NCI-H2081 (cell line): ENCODE data around the gene HS3ST2.
"Not testable (repeated sequence)": the region's sequence is repeated elsewhere in the genome, so short reads cannot be mapped to it uniquely, and the experiment has no call there.

Experiments used
- DNase-seq, 2 experiments: peaks; one replicate each; lab custom pipeline; 2025; lab: John Stamatoyannopoulos, UW

HS3ST2 gene

DNA sequence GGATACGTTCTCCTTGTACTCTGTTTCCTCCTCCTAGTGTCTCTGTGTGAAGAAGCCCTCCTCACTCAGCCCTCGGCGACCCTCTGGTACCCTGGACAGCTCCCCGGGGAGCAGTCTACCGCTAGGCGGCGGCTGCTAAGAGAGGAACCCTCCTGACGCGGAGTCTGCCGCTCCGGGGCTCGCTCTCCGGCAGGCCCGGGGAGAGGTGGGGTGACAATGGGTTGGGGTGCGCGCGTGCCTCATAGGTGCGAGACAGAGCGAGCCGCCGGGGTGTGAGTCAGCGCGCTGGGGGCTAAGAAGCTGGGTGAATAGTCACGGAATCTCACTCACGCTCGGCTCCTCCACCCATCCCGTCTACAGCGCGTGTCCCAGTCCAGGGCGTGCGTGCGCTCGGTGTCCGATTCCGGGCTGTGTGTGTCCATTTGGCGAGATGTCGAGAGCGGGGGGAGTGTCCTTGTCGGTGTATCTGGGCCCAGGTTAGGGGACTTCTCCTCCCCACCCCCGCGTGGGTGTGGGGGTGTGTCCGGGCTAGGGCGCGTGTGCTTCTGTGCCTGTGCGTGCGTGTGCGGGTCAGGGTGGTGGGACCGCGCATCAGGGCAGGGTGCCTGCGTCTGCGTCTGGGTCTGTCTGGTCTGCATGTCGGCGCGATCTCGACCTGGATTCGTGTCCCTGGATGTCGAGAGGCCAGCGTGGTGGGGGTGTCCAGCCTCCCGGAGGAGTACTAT, 577 bp upstream of the HS3ST2 start:
- no peak for DNase-seq

DNA sequence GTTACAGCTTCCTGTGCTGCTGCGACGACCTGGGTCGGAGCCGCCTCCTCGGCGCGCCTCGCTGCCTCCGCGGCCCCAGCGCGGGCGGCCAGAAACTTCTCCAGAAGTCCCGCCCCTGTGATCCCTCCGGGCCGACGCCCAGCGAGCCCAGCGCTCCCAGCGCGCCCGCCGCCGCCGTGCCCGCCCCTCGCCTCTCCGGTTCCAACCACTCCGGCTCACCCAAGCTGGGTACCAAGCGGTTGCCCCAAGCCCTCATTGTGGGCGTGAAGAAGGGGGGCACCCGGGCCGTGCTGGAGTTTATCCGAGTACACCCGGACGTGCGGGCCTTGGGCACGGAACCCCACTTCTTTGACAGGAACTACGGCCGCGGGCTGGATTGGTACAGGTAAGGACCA, 746 bp downstream of the HS3ST2 start:
- DNase-seq: no peak

DNA sequence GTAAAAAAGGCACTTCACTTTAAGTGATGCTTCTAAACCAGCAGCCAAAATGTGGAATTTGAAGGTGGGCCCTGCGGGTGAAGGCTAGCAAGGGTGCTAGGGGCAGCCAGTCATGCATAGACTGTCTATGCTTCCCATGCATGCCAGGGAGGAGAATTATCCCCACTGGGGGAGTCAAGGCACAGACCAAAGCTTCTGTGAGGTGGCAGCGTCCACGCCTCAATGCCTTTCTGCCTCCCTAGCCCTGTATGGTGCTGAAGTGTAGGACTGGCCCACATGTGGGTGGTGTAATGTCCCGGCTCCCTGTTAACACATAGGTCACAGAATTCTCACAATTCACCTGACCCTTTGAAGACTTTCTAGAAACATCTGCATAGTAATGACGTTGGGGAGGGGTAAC, 1.9 kb downstream of the HS3ST2 start:
- DNase-seq: no peak

DNA sequence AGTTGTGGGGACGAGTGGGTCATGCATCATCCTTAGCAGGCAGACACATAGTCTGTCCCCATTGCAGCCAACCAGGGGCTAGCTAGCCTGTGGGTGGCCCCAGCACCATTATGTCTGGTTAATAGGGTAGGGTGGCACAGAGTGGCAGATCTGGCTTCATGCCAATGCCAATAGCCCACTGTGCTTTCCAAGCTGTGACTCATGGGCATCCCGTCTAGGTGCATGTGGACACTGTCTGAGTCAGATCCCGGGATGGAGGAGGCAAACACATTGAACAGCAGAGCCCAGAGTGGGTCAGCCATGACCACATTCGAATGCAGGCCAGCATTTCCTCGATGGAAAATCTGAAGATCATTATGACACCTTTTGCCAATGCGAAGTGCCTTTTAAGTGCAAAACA, 2.5 kb downstream of the HS3ST2 start:
- DNase-seq: no peak

DNA sequence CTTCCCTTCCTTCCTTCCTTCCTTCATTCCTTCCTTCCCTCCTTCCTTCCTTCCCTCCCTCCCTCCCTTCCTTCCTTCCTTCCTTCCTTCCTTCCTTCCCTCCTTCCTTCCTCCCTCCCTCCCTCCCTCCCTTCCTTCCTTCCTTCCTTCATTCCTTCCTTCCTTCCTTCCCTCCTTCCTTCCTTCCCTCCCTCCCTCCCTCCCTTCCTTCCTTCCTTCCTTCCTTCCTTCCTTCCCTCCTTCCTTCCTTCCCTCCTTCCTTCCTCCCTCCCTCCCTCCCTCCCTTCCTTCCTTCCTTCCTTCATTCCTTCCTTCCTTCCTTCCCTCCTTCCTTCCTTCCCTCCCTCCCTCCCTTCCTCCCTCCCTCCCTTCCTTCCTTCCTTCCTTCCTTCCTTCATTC, 4.8 kb downstream of the HS3ST2 start:
- not testable (repeated sequence) for DNase-seq

DNA sequence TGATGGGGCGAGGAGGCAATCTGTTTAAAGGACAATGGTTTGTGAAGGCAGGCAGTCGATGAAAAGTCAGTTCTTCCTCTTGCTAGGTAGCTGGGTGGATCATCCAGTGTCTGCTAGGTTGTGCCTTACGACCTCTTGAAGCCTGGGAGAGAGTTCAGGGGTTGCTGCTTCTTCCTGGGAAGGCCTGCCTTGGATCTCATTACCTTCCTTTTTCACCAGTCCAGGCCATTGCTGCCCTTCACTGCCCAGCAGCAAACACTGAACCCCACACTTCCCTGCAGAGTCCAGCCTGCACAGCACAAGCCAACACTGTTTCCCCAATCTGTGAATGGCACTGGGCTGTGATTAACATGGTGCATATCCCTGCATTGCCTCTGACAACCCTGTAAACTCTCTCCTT, 24.7 kb downstream of the HS3ST2 start:
- DNase-seq: no peak

DNA sequence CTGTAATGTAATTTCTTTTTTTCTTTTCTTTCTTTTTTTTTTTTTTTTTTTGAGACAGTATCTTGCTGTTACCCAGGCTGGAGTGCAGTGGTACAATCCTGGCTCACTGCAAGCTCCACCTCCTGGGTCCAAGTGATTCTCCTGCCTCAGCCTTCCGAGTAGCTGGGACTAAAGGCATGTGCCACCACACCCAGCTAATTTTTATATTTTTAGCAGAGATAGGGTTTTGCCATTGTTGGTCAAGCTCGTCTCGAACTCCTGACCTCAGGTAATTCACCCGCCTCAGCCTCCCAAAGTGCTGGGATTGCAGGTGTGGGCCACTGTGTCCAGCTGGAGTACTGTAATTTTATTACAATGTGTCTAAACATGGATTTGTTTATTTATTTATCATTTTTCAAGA, 28.1 kb downstream of the HS3ST2 start:
- not testable (repeated sequence) for DNase-seq

DNA sequence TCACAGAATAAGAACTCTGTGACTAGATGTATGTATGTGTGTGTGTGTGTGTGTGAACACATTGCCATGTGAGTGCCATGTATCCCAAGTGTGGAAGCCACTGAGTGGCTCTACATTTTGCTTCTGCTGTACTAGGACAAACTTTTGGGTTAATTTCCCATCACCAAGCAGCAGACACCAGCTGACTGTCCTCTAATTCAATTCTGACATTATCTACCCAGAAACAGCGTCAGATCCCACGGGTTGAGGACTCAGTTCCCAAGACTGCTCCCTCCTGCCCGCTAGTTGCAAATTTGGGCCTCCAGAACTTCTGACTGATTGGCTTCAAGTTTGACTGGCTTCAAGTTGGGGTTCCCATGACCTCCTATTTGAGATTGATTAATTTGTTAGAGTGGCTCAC, 29.2 kb downstream of the HS3ST2 start:
- no peak for DNase-seq

DNA sequence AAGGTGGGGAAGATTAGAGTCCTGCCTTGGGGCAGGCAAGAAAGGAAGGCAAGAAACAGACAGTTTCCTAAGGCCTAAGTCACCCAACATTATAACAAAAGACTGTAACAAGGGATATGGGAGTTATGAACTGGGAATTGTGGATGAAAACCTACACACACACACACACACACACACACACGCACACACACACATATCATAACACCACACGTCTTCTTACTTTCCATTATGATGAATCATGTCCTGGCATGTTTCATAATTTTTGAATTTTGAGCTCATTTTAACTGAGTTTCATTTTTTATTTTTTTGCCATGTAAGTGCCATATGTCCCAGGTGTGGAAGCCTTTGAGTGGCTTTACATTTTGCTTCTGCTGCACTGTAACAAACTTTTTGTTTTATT, 29.9 kb downstream of the HS3ST2 start:
- no peak for DNase-seq

DNA sequence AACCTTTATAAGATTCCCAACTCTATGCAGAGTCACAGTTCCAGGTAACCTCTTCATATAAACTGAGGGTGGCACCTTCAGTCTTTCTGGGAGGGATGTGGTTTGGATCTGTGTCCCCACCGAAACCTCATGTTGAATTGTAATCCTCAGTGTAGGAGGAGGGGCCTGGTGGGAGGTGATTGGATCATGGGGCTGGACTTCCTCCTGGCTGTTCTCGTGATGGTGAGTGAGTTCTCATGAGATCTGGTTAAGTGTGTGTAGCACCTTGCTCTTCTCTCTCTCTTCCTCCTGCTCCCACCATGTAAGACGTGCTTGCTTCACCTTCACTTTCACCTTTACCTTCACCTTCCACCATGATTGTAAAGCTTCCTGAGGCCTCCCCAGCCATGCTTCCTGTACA, 30.5 kb downstream of the HS3ST2 start:
- DNase-seq: no peak

DNA sequence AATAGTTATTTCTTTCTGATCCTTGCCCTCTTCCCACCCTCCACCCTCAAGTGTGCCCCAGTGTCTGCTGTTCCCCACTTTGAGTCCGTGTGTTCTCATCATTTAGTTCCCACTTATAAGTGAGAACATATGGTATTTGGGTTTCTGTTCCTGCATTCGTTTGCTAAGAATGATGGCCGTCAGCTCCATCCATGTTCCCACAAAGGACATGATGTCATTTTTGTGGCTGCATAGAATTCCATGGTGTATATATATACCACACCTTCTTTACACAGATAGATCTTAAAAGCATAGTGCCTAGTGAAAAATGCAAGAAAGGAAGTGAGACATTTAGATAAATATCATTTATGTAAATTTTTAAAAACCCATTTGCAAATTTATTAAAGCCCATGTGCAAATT, 33.1 kb downstream of the HS3ST2 start:
- DNase-seq: no peak

DNA sequence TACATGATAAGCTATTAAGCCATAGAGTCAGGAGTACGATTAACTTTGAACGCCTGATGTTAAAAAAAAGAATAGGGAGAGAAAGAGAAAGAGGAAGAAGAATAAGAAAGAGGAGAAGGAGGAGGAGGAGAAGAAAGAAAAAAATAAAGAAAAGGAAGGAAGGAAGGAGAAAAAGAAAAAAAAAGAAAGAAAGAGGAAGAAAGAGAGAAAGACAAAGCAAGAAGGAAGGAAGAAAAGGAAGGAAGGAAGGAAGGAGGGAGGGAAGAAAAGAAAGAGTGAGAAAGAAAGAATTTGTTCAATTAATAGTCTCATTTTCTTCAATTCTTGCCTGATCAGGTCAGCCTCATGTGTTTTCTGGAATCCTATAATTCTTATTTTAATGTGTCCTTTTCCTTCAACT, 33.7 kb downstream of the HS3ST2 start:
- no peak for DNase-seq

DNA sequence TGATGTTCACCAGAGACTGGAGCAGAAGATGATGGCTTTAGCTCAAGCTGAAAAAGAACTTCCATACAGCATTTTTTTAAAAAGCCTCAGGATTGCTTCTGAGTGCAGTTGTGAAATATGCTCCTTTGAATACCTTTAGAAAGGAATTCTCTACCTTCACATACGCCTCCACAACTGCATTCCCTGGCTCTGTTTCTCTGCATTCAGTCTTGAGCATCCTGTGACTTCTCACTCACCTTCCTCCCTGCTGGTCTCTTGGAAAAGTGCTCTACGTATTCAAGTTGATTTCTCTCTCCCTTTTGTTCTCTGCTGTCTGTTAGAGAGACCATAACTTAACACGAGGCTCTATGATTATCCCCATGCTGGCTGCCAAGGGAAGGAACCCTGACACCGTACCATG, 34.5 kb downstream of the HS3ST2 start:
- no peak for DNase-seq

DNA sequence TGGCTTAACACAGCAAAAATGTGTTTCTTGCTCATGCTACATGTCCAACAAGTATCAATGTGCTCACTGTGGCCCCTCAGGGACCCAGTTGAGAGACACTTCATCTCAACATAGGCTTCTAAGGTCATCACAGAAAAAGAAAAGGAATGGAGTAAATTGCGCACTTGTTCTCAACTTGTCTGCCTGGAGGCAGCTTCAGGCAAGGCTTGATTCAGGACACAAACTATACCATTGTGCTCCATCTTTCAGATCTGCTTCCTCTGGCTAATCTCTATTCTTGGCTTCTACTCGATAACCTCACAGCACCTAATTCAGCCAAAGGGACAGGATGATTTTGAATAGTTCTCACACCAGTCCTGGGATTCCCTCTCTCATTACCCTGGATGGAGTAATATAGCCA, 35.6 kb downstream of the HS3ST2 start:
- no peak for DNase-seq

DNA sequence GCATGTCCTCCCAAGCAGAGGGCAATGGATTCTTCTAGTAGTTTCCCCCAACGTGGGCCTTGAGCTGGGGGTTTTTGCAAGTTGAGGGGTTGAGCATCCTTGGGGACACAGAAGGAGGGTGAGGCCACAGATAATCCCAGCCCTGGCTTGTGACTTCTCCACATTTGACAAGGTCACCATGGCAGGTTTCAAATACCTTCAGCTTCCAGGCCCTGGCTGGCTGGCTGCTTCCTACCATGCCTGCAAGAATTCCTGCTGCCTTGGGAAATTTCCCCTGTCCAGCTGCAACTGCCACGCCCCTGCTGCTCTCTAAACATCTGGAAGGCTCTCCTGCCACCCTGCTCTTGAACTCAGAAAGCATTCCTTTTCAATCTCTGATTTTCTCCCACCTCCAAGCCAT, 41.3 kb downstream of the HS3ST2 start:
- DNase-seq: no peak

DNA sequence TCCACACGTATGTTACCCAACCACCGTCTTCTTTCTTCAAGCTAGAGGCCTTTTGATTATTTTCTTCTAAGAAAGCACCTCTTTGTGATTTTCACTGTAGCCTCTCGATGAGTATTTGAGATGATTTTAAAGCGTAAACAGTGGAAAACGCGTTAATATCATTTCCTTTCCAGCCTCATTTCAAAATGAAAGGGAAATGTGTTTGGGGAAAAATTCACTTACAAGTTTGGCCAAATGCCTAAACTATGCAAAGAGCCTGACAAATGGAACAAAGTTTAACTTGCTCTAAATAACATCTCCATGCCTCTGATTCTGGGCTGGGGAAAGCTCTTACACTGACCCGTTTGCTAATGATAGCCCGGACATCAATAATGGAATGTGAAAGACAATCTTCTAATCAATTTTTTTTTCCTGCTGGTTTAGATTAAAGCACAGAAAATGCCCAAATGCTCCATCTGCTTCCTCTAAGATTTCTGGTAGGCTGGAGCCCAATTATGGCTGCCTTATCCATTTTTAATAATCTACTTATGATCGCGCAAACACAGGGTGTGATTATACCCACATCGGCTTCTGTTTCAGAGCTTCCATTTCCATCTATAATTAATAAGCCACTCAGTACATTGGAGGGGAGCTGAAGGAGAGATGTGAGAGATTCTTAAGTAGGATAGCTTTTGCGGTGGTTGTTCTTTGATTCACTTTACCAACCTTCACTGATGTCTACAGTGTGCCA, 43.5 kb downstream of the HS3ST2 start:
- no peak for DNase-seq

DNA sequence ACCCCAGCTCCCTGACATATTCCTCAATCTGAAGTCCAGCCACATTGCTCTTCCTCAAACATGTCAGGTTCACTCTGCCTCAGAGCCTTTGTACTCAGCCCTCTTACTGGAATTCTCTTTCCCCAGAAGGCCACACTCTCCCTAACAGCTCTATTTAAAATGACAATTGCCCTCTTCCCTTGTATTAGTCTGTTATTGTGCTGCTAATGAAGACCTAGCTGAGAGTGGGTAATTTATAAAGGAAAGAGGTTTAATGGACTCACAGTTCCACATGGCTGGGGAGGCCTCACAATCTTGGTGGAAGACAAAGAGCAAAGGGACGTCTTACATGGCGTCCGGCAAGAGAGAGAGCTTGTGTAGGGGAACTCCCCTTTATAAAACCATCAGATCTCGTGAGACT, 46.0 kb downstream of the HS3ST2 start:
- no peak for DNase-seq

DNA sequence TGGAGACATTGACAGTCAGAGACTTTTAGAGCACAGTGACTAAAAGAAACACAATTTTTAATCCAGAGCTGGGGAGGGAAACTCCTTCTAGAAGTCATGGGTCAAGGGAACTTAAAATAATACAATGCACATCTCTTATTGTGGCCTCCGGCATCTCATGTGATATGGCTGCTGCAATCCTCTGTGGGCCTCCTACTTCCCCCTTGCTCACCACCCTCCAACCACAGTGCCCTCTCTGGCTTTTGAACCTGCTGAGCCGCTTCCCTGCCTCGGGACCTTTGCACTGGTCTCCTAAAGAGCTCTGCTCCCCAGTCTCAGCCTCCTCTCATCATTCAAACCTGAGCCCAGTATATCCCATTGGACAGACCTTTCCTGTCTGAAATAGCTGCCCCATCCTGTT, 47.6 kb downstream of the HS3ST2 start:
- no peak for DNase-seq

DNA sequence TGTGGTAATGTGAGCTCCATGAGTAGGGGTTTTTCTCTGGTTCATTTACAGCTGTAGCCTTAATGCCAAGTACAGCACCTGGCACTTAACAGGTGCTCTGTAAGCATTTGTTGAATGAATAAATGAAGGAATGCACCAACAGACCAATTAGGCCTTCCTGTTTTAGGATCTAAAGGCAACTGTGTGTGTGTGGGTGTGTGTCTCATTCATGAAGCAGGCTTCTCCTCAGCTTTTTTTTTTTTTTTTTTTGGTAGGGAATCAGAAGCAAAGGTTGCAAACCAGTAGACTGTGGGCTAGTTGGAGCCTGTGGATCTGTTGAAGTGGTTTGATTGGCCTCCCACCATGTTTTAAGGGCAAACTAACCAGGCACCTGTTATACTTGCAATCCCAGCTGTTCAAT, 48.1 kb downstream of the HS3ST2 start:
- no peak for DNase-seq

DNA sequence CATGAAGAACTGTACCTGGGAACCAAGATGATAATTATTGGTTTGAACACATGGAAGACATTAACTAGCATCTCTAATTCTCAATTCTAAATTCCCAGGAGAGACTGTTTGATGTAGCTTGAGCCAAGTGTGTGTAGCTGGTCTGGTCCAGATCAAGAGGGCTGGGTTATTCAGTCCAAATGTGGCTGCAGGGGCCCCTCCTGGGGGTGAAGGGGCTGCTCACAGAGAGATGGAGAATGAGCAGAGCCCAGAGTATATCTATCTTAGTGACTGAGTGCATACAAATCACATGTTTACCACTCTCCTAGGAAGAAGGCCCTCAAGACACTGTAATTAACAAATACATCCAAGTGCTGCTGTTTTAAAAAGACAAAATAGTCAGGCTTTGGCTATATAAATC, 50.4 kb downstream of the HS3ST2 start:
- no peak for DNase-seq

DNA sequence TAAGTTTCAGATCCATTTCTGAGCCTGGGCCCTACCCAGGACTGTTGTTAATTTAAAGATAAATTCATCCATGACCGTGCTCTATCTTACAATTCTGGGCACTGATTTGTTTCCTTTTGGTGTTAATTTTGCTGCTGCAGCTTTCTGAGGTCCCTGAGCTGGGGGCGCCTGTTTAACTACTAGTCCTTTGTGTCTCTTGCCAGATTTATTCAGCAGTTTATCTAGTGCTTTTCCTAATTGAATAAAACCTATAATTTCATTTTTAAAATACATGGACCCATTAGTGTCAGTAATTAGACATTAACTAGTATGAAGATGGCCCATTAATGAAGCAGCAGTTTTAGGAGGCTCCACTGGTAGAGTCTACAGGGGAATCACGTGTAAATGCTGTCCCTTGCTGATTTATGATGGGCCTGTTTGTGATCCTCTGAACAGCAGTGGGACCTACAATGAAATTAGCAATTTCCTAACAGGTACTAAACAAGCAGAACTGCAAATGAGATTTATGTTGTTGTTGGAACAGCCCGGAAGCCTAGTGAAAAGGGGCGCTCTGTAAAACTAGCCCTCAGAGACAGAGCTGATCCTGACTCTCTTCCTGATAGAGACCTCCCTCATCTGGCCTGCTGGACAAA, 54.7 kb downstream of the HS3ST2 start:
- DNase-seq: no peak

DNA sequence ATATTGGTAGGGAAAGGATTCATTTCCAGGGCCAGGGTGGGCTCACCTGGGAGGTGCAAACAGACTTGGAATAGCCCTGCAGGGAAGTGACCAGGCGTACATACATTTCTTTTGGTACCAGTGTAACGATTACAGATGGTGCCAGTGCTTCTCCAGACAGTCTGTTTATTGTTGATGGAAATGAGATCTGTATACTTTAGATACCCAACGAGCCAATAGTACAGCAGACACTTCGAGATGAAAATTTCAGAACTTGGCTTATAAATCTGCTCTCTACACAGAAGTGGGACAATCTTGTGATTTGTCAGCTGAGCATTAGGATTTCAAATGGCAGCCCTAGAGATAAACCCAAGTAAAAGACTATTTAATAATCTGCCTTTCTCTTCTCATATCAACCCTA, 57.9 kb downstream of the HS3ST2 start:
- no peak for DNase-seq

DNA sequence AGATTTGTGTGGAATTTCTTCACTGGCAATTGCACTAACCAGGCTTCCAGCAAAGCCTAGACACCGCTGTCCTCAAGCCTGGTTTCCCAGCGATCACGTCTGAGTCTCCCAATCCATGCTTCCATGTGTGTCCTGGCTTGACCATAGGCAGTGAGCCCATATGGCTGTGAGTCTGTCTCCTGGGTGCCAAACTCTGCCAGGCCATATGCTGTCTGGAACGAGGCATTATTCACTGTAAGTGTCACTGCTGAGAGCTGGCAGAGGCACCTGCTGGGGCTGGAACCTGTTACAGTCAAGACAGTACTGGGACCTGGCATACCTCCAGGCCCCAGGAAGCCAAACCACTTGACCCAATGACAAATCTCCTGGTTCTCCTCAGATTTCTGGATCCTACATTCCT, 60.4 kb downstream of the HS3ST2 start:
- no peak for DNase-seq

DNA sequence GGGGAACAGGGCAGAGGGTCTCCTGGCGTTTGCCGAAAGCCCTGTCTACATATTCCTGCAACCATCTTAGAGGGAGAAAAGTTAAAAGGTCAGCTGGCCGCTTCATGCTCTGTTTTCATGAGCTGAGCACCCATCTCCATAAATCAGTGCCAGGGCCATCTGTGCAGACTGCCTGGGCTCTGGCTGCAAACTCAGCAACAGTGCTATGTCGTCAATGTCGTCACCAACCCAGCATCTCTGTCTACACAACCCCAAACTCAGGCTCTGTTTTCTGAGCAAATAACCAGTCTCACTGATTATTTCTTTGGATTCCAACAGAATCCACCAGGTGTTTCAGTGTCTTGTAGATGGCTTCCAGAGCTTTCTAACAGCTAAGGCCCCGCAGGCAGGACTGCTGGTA, 65.0 kb downstream of the HS3ST2 start:
- no peak for DNase-seq
